H9 (cell line): ENCODE measurements around the gene PMM2. TPM values are rescaled to one million over a fixed set of nuclear protein-coding genes. Genes with fewer than 3 reads are reported as not detected.

ENCODE experiments used
- DNase-seq: peaks from one replicate; pipeline ENCODE4 v3.0.0-alpha.2; 2017
- H2AFZ ChIP-seq: one replicate; pipeline ENCODE4 v1.6.1; 2013; ENCODE audit warnings: mild to moderate bottlenecking, low read length, control low read depth, moderate library complexity
- H2AK5ac ChIP-seq: 2 replicates; pipeline ENCODE4 v1.6.1; 2013; ENCODE audit warnings: low read length, control low read depth, mixed read lengths; ENCODE audit not compliant: insufficient read length
- H2BK120ac ChIP-seq: one replicate; pipeline ENCODE4 v1.6.1; 2013; ENCODE audit warnings: low read depth, mild to moderate bottlenecking, low read length, control low read depth, inconsistent platforms; ENCODE audit not compliant: poor library complexity, severe bottlenecking
- H2BK12ac ChIP-seq: 2 replicates; pipeline ENCODE4 v1.6.1; 2013; ENCODE audit warnings: low read length, control low read depth, mixed read lengths, low read depth; ENCODE audit not compliant: insufficient read length
- H2BK15ac ChIP-seq: 2 replicates; pipeline ENCODE4 v1.6.1; 2013; ENCODE audit warnings: low read depth, low read length, control low read depth
- H2BK20ac ChIP-seq: one replicate; pipeline ENCODE4 v1.6.1; 2013; ENCODE audit warnings: low read depth, mild to moderate bottlenecking, low read length, control low read depth, inconsistent platforms; ENCODE audit not compliant: poor library complexity, severe bottlenecking
- H2BK5ac ChIP-seq: 2 replicates; pipeline ENCODE4 v1.6.1; 2013; ENCODE audit warnings: low read length, control low read depth, mixed read lengths; ENCODE audit not compliant: insufficient read length
- H3K14ac ChIP-seq: 2 replicates; pipeline ENCODE4 v1.6.1; 2013; ENCODE audit warnings: low read length, control low read depth; ENCODE audit not compliant: insufficient read depth
- H3K18ac ChIP-seq: 2 replicates; pipeline ENCODE4 v1.6.1; 2013; ENCODE audit warnings: low read depth, mild to moderate bottlenecking, mixed read lengths, low read length, control low read depth; ENCODE audit not compliant: insufficient read length
- H3K23ac ChIP-seq: 2 replicates; pipeline ENCODE4 v1.6.1; 2013; ENCODE audit warnings: low read length, control low read depth, mixed read lengths, low read depth; ENCODE audit not compliant: insufficient read length
- H3K23me2 ChIP-seq: 2 replicates; pipeline ENCODE4 v1.6.1; 2013; ENCODE audit warnings: low read depth, mild to moderate bottlenecking, mixed read lengths, low read length, control low read depth; ENCODE audit not compliant: insufficient read length, poor library complexity, severe bottlenecking
- H3K27ac ChIP-seq: 2 replicates; pipeline ENCODE4 v1.5.1; 2013; ENCODE audit warnings: low read length, control low read depth, mixed read lengths, low read depth; ENCODE audit not compliant: insufficient read length
- H3K27me3 ChIP-seq: 2 replicates; pipeline ENCODE4 v1.6.1; 2013; ENCODE audit warnings: low read length, control low read depth, inconsistent platforms; ENCODE audit not compliant: insufficient read depth
- H3K4ac ChIP-seq: 2 replicates; pipeline ENCODE4 v1.6.1; 2013; ENCODE audit warnings: low read depth, mild to moderate bottlenecking, control low read depth, inconsistent platforms, low read length, moderate library complexity
- H3K4me1 ChIP-seq: 2 replicates; pipeline ENCODE4 v1.6.1; 2013; ENCODE audit warnings: low read length, control low read depth, inconsistent platforms; ENCODE audit not compliant: insufficient read depth
- H3K4me2 ChIP-seq: 2 replicates; pipeline ENCODE4 v1.6.1; 2013; ENCODE audit warnings: low read length, control low read depth, mixed read lengths; ENCODE audit not compliant: insufficient read length, insufficient read depth
- H3K56ac ChIP-seq: 2 replicates; pipeline ENCODE4 v1.6.1; 2013; ENCODE audit warnings: low read depth, mild to moderate bottlenecking, mixed read lengths, low read length, control low read depth; ENCODE audit not compliant: insufficient read length
- H3K79me1 ChIP-seq: 2 replicates; pipeline ENCODE4 v1.6.1; 2013; ENCODE audit warnings: low read depth, mild to moderate bottlenecking, moderate library complexity, low read length, control low read depth, inconsistent platforms; ENCODE audit not compliant: insufficient read depth, poor library complexity, severe bottlenecking
- H3K79me2 ChIP-seq: 2 replicates; pipeline ENCODE4 v1.6.1; 2013; ENCODE audit warnings: low read length, control low read depth, inconsistent platforms; ENCODE audit not compliant: insufficient read depth
- H3K9ac ChIP-seq: 2 replicates; pipeline ENCODE4 v1.6.1; 2013; ENCODE audit warnings: low read length, control low read depth, mixed read lengths; ENCODE audit not compliant: insufficient read length; ENCODE audit errors: extremely low read depth
- H3K9me3 ChIP-seq: one replicate; pipeline ENCODE4 v1.6.1; 2013; ENCODE audit warnings: low read depth, low read length, inconsistent platforms; ENCODE audit not compliant: control insufficient read depth
- H3T11ph ChIP-seq: one replicate; pipeline ENCODE4 v1.6.1; 2013; ENCODE audit warnings: mild to moderate bottlenecking, low read length, control low read depth, inconsistent platforms
- H4K20me1 ChIP-seq: one replicate; pipeline ENCODE4 v1.6.1; 2013; ENCODE audit not compliant: control insufficient read depth, insufficient read length, insufficient read depth
- H4K5ac ChIP-seq: 2 replicates; pipeline ENCODE4 v1.6.1; 2013; ENCODE audit warnings: low read depth, mild to moderate bottlenecking, mixed read lengths, low read length, control low read depth; ENCODE audit not compliant: insufficient read length
- H4K8ac ChIP-seq: replicated peaks from 2 replicates; pipeline ENCODE4 v1.6.1; 2013; ENCODE audit warnings: low read length, control low read depth, mixed read lengths, low read depth; ENCODE audit not compliant: insufficient read length
- H4K91ac ChIP-seq: 2 replicates; pipeline ENCODE4 v1.6.1; 2013; ENCODE audit warnings: low read depth, mild to moderate bottlenecking, moderate library complexity, mixed read lengths, low read length, control low read depth; ENCODE audit not compliant: insufficient read length
- H3K27ac Mint-ChIP-seq, 3 experiments: 2 replicates in 2 of 3; 3 replicates in 1 of 3; pipeline ENCODE4 v1.8.0; 2020 to 2021; ENCODE audit warnings: mixed read lengths in 3 of 3, mild to moderate bottlenecking in 1 of 3, moderate library complexity in 1 of 3
- H3K27me3 Mint-ChIP-seq: 2 replicates; pipeline ENCODE4 v1.8.0; 2021; ENCODE audit warnings: low read depth, mild to moderate bottlenecking, moderate library complexity, mixed read lengths
- H3K36me3 Mint-ChIP-seq, 3 experiments: 2 replicates in 2 of 3; 3 replicates in 1 of 3; pipeline ENCODE4 v1.8.0; 2020 to 2021; ENCODE audit warnings: low read depth in 3 of 3, mixed read lengths in 3 of 3; ENCODE audit not compliant: insufficient read depth in 1 of 3
- H3K4me1 Mint-ChIP-seq, 2 experiments: 2 replicates each; pipeline ENCODE4 v1.8.0; 2020; ENCODE audit warnings: mixed read lengths in 2 of 2
- H3K4me3 Mint-ChIP-seq, 2 experiments: 2 replicates in 1 of 2; 3 replicates in 1 of 2; pipeline ENCODE4 v1.8.0; 2020 to 2021; ENCODE audit warnings: mild to moderate bottlenecking in 2 of 2, mixed read lengths in 2 of 2, moderate library complexity in 1 of 2
- H3K9me3 Mint-ChIP-seq, 2 experiments: 2 replicates in 1 of 2; 3 replicates in 1 of 2; pipeline ENCODE4 v1.8.0; 2020; ENCODE audit warnings: mild to moderate bottlenecking in 2 of 2, mixed read lengths in 2 of 2, moderate library complexity in 1 of 2
- WGBS: extraction: QIAGEN DNeasy Blood & Tissue Kit; methylation state at CpG from one replicate; pipeline ENCODE4 v1.1.7; 2013; ENCODE audit warnings: missing lambda C conversion rate, low lambda C conversion rate, mixed read lengths; ENCODE audit not compliant: insufficient read length; ENCODE audit errors: extremely low coverage; 5-methylcytosine and 5-hydroxymethylcytosine counted together
- total RNA-seq: library from RNA; stranded (reverse); gene quantifications from 2 replicates; pipeline ENCODE4 v1.2.1, GENCODE V29; 2021
- TF ChIP-seq, protein P1 (sequence below): fragments of 200-600 bp; sonication (generic); conservative IDR thresholded peaks from 3 replicates; pipeline ENCODE4 v1.8.0; 2021; ENCODE audit warnings: antibody characterized with exemption, mild to moderate bottlenecking

PMM2 gene
- total RNA-seq, 1 experiment from 2014 or later = 82.7 TPM

DNA sequence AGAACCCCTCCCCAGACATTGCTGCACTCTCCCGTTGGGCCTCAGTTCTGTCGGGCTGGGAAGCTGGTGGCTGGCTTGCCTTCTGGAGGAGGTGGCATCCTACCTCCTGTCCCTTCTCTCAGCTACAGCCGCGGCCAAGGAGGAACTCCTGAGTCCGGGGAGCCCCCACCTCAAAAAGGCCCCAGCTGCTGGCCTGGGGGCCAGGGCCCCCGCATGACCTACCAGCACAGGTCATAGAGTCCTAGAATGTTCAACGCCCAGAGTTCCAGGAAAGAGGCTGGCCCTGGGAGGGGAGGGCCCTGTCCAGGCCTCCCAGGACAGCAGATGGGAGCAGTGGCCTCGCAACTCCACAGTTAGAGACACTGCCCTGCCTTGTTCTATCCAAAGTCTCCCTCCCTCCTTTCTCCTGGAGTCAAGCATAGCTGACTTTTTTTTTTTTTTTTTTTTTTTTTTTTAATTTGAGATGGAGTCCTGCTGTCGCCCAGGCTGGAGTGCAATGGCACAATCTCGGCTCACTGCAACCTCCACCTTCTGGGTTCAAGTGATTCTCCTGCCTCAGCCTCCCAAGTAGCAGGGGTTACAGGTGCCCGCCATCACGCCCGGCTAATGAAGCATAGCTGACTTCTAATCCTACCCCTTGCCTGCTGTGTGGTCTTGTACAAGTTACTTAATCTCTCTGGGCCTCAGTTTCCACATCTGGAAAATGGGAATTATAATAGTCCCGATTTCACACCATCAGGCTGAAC, 64.1 kb downstream of the PMM2 start:
- Histone ChIP-seq H4K20me1 (peaks cover 5% of the 10 kb centered on the region), H3T11ph (no peak overlapping the region), H2BK15ac (no peak overlapping the region), H2BK20ac (no peak overlapping the region), H2AFZ (no peak overlapping the region), H3K18ac (no peak overlapping the region), H3K56ac (no peak overlapping the region), H2BK120ac (no peak overlapping the region), H3K4ac (no peak overlapping the region), H2BK12ac (no peak overlapping the region), H4K91ac (no peak overlapping the region), H3K14ac (no peak overlapping the region; the same call in 1 of the 2 replicates), H3K23me2 (no peaks in the 10 kb centered on the region), H4K5ac (no peak overlapping the region), H3K23ac (no peak overlapping the region), H2BK5ac (no peak overlapping the region), H2AK5ac (no peak overlapping the region), H3K27me3 (no peaks in the 10 kb centered on the region), H3K79me1 (peaks cover 5% of the 10 kb centered on the region), H3K4me1 (peaks cover 20% of the 10 kb centered on the region; the same call in 1 of the 2 replicates), H3K4me2 (no peak overlapping the region), H4K8ac (no peak overlapping the region), H3K9me3 (no peaks in the 10 kb centered on the region), H3K79me2 (peaks cover 48% of the 10 kb centered on the region; the same call in 1 of the 2 replicates), H3K27ac (no peak overlapping the region), H3K9ac (no peak overlapping the region)
- no peaks in the 10 kb centered on the region; the same call in none of the 2 replicates for H3K27me3 Mint-ChIP-seq
- H3K9me3 Mint-ChIP-seq = peaks cover 0 to 3% of the 10 kb centered on the region in 2 experiments; a peak in 2 of 5 replicates
- peaks cover 38 to 50% (median 42%) of the 10 kb centered on the region in 3 experiments for H3K36me3 Mint-ChIP-seq
- TF ChIP-seq, protein P1, sequence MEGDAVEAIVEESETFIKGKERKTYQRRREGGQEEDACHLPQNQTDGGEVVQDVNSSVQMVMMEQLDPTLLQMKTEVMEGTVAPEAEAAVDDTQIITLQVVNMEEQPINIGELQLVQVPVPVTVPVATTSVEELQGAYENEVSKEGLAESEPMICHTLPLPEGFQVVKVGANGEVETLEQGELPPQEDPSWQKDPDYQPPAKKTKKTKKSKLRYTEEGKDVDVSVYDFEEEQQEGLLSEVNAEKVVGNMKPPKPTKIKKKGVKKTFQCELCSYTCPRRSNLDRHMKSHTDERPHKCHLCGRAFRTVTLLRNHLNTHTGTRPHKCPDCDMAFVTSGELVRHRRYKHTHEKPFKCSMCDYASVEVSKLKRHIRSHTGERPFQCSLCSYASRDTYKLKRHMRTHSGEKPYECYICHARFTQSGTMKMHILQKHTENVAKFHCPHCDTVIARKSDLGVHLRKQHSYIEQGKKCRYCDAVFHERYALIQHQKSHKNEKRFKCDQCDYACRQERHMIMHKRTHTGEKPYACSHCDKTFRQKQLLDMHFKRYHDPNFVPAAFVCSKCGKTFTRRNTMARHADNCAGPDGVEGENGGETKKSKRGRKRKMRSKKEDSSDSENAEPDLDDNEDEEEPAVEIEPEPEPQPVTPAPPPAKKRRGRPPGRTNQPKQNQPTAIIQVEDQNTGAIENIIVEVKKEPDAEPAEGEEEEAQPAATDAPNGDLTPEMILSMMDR = no peak
- no CpG with 5 or more reads among the region's 14 CpGs for WGBS
- H3K27ac Mint-ChIP-seq = peak overlapping the region in 2 of 3 experiments; percentile 57 to 86; a peak in 3 of 7 replicates
- H3K4me1 Mint-ChIP-seq = peaks cover 43 to 61% of the 10 kb centered on the region in 2 experiments
- no peak overlapping the region for H3K4me3 Mint-ChIP-seq
- DNase-seq = no peak
